ENCODE measurements around the gene SEC61B.

The SEC61B gene

GRCh38 chr9:99185934-99186333 lies 36.1 kb upstream of the SEC61B start:
- no peak overlapping the region for H3K27ac ChIP-seq (ENCODE audit: low read length)
- no peak for TF ChIP-seq EZH2phosphoT487 (IDR thresholded peaks at IDR 0.05; ENCODE audit: low read depth)
- no peak for TF ChIP-seq CTCF (IDR thresholded peaks at IDR 0.05; ENCODE audit: low read depth, low read length)
- no peaks in the 10 kb centered on the region for H3K27me3 ChIP-seq (ENCODE audit: low read depth, low read length)
- H3K79me2 ChIP-seq (ENCODE audit: low read length), result peaks cover 20% of the 10 kb centered on the region
- H3K4me1 ChIP-seq (ENCODE audit: low read length), result peaks cover 98% of the 10 kb centered on the region
- no peak overlapping the region for H3K4me3 ChIP-seq (ENCODE audit: low read length)
- H3K9ac ChIP-seq (ENCODE audit: low read length), result no peak overlapping the region
- H2AFZ ChIP-seq (ENCODE audit: low read depth, low read length), result no peak overlapping the region
- H3K4me2 ChIP-seq (ENCODE audit: low read length), result no peak overlapping the region
- H3K36me3 ChIP-seq (replicated peaks; ENCODE audit: low read depth, low read length), result peaks cover 13% of the 10 kb centered on the region
- no peaks in the 10 kb centered on the region for H3K9me3 ChIP-seq (ENCODE audit: insufficient read depth, low read length)
- no peaks in the 10 kb centered on the region for H4K20me1 ChIP-seq (ENCODE audit: insufficient read depth, low read length)

- H3K9me3 ChIP-seq (ENCODE audit: insufficient read depth, low read length), result no peaks in the 10 kb centered on the region
- H3K9ac ChIP-seq (ENCODE audit: low read length), result peak overlapping the region; percentile 26; the same call in 1 of the 2 replicates
- peak overlapping the region; percentile 33 for H3K4me3 ChIP-seq (ENCODE audit: low read length)
- peak overlapping the region; percentile 59 for H3K4me2 ChIP-seq (ENCODE audit: low read length)
- no peaks in the 10 kb centered on the region for H3K27me3 ChIP-seq (ENCODE audit: low read depth, low read length)
- no peak overlapping the region for H2AFZ ChIP-seq (ENCODE audit: low read depth, low read length)
- no peaks in the 10 kb centered on the region for H4K20me1 ChIP-seq (ENCODE audit: insufficient read depth, low read length)
- peak overlapping the region; percentile 65 for H3K27ac ChIP-seq (ENCODE audit: low read length)
- H3K36me3 ChIP-seq (replicated peaks; ENCODE audit: low read depth, low read length), result peaks cover 8% of the 10 kb centered on the region
- peaks cover 12% of the 10 kb centered on the region for H3K79me2 ChIP-seq (ENCODE audit: low read length)
- H3K4me1 ChIP-seq (ENCODE audit: low read length), result peaks cover 84% of the 10 kb centered on the region
- TF ChIP-seq EZH2phosphoT487 (IDR thresholded peaks at IDR 0.05; ENCODE audit: low read depth), result no peak
- TF ChIP-seq CTCF (IDR thresholded peaks at IDR 0.05; ENCODE audit: low read depth, low read length), result no peak
Observed at GRCh38 chr9:99187311-99187710, 34.8 kb upstream of the SEC61B start.

- TF ChIP-seq EZH2phosphoT487 (IDR thresholded peaks at IDR 0.05; ENCODE audit: low read depth) (no peak), CTCF (IDR thresholded peaks at IDR 0.05; ENCODE audit: low read depth, low read length) (no peak)
- Histone ChIP-seq H3K27me3 (ENCODE audit: low read depth, low read length) (no peaks in the 10 kb centered on the region), H3K27ac (ENCODE audit: low read length) (no peak overlapping the region), H4K20me1 (ENCODE audit: insufficient read depth, low read length) (no peaks in the 10 kb centered on the region), H3K79me2 (ENCODE audit: low read length) (no peaks in the 10 kb centered on the region), H3K9me3 (ENCODE audit: insufficient read depth, low read length) (no peaks in the 10 kb centered on the region), H2AFZ (ENCODE audit: low read depth, low read length) (no peak overlapping the region), H3K9ac (ENCODE audit: low read length) (no peak overlapping the region), H3K36me3 (replicated peaks; ENCODE audit: low read depth, low read length) (no peaks in the 10 kb centered on the region), H3K4me3 (ENCODE audit: low read length) (peak overlapping the region; percentile 22; the same call in 1 of the 2 replicates), H3K4me2 (ENCODE audit: low read length) (peak overlapping the region; percentile 55), H3K4me1 (ENCODE audit: low read length) (peaks cover 75% of the 10 kb centered on the region)
Observed at GRCh38 chr9:99189186-99189585, 32.9 kb upstream of the SEC61B start.

- Histone ChIP-seq H3K36me3 (replicated peaks; ENCODE audit: low read depth, low read length) (peaks cover 6% of the 10 kb centered on the region), H3K4me3 (ENCODE audit: low read length) (no peak overlapping the region), H3K9me3 (ENCODE audit: insufficient read depth, low read length) (no peaks in the 10 kb centered on the region), H3K27ac (ENCODE audit: low read length) (no peak overlapping the region), H3K9ac (ENCODE audit: low read length) (no peak overlapping the region), H2AFZ (ENCODE audit: low read depth, low read length) (no peak overlapping the region), H4K20me1 (ENCODE audit: insufficient read depth, low read length) (no peaks in the 10 kb centered on the region), H3K4me1 (ENCODE audit: low read length) (peaks cover 68% of the 10 kb centered on the region), H3K79me2 (ENCODE audit: low read length) (no peaks in the 10 kb centered on the region), H3K4me2 (ENCODE audit: low read length) (peak overlapping the region; percentile 55), H3K27me3 (ENCODE audit: low read depth, low read length) (no peaks in the 10 kb centered on the region)
- no peak for TF ChIP-seq CTCF (IDR thresholded peaks at IDR 0.05; ENCODE audit: low read depth, low read length)
- TF ChIP-seq EZH2phosphoT487 (IDR thresholded peaks at IDR 0.05; ENCODE audit: low read depth), result no peak
Observed at GRCh38 chr9:99189887-99190596, 32.0 kb upstream of the SEC61B start.

Data from OCI-LY3 (cell line).